Astrocyte (in vitro differentiated cells and primary cell): ENCODE measurements around the gene PBX1.

Source experiments
- CTCF ChIP-seq: IDR thresholded peaks from 2 replicates; pipeline ENCODE4 v1.5.1; 2011; ENCODE audit warnings: low read depth, mild to moderate bottlenecking, inconsistent platforms, low read length, moderate library complexity; ENCODE audit not compliant: insufficient read depth
- EZH2 ChIP-seq: IDR thresholded peaks from 2 replicates; pipeline ENCODE4 v1.6.1; 2012; ENCODE audit warnings: mild to moderate bottlenecking, low read length, inconsistent platforms; ENCODE audit not compliant: insufficient read depth

GRCh38 chr1:164891615-164892014, 332.6 kb downstream of the PBX1 start:
- no peak for TF ChIP-seq EZH2
- no peak for TF ChIP-seq CTCF
